IgD-negative memory B cell (primary cell): ENCODE results near the gene EFCAB11. TPM values are rescaled to one million over a fixed set of nuclear protein-coding genes. Genes with fewer than 3 reads are reported as not detected.
A peak's percentile ranks its signal among the peaks of the same experiment; 100 is the strongest.

ENCODE experiments used
- H3K27ac Mint-ChIP-seq, 3 donors: one replicate each; pipeline ENCODE4 v1.8.0; 2020 to 2022; ENCODE audit warnings: mild to moderate bottlenecking in 3 of 3, mixed read lengths in 3 of 3, moderate library complexity in 1 of 3
- H3K27me3 Mint-ChIP-seq: one replicate; pipeline ENCODE4 v1.8.0; 2021; ENCODE audit warnings: mixed read lengths
- H3K36me3 Mint-ChIP-seq: one replicate; pipeline ENCODE4 v1.8.0; 2020; ENCODE audit warnings: mild to moderate bottlenecking, mixed read lengths
- H3K4me1 Mint-ChIP-seq, 3 donors: one replicate each; pipeline ENCODE4 v1.8.0; 2020 to 2022; ENCODE audit warnings: mixed read lengths in 3 of 3, mild to moderate bottlenecking in 1 of 3
- H3K4me3 Mint-ChIP-seq, 4 donors: one replicate each; pipeline ENCODE4 v1.8.0; 2020 to 2022; ENCODE audit warnings: mild to moderate bottlenecking in 4 of 4, mixed read lengths in 4 of 4, moderate library complexity in 3 of 4
- H3K9me3 Mint-ChIP-seq, 3 donors: one replicate each; pipeline ENCODE4 v1.8.0; 2020 to 2021; ENCODE audit warnings: mixed read lengths in 3 of 3, mild to moderate bottlenecking in 1 of 3
- polyA plus RNA-seq: library from polyadenylated mRNA; unstranded; fragments of 300-500 nt; fragmentation: Illumina TruSeq; gene quantifications from one replicate; pipeline ENCODE4 v1.2.3, GENCODE V29; 2021

Gene EFCAB11
- polyA plus RNA-seq, 1 donor from 2014 or later: 7.8 TPM

- peaks cover 0 to 1% (median 0%) of the 10 kb centered on the region in 3 donors for H3K4me1 Mint-ChIP-seq
Measured at GRCh38 chr14:89747126-89747525, 207.4 kb downstream of the EFCAB11 start.

GRCh38 chr14:89746654-89747053 lies 207.9 kb downstream of the EFCAB11 start:
- Mint-ChIP-seq H3K36me3 (peaks cover 3% of the 10 kb centered on the region), H3K27ac (no peak overlapping the region), H3K4me1 (peaks cover 0 to 1% (median 0%) of the 10 kb centered on the region in 3 donors), H3K4me3 (no peak overlapping the region), H3K9me3 (peaks cover 5 to 23% (median 7%) of the 10 kb centered on the region in 3 donors), H3K27me3 (peaks cover 2% of the 10 kb centered on the region)

More at GRCh38 chr14:89747126-89747525, 207.4 kb downstream of the EFCAB11 start:
- no peak overlapping the region for H3K27ac Mint-ChIP-seq
- H3K4me3 Mint-ChIP-seq: no peak overlapping the region
- H3K9me3 Mint-ChIP-seq: peaks cover 4 to 20% (median 7%) of the 10 kb centered on the region in 3 donors
- peaks cover 3% of the 10 kb centered on the region for H3K36me3 Mint-ChIP-seq
- peaks cover 2% of the 10 kb centered on the region for H3K27me3 Mint-ChIP-seq

- Mint-ChIP-seq H3K36me3 (peaks cover 3% of the 10 kb centered on the region), H3K9me3 (peaks cover 5 to 23% (median 7%) of the 10 kb centered on the region in 3 donors), H3K4me3 (peak overlapping the region in 1 of 4 donors; percentile 23), H3K27ac (no peak overlapping the region), H3K27me3 (peaks cover 2% of the 10 kb centered on the region), H3K4me1 (peaks cover 0 to 1% (median 0%) of the 10 kb centered on the region in 3 donors)
Measured at GRCh38 chr14:89746135-89746534, 208.4 kb downstream of the EFCAB11 start.

Other genes starting within 250 kb of the EFCAB11 start
- 32.1 TPM for gene TDP1, start 1.2 kb upstream of the EFCAB11 start, polyA plus RNA-seq
- not detected for gene KCNK13, start 107.3 kb upstream of the EFCAB11 start, polyA plus RNA-seq